NCI-H524 treated with DMSO at 0.1 percent for 48 hours (cell line): ENCODE results near the gene ACCSL.
A peak's percentile ranks its signal among the peaks of the same experiment; 100 is the strongest.

Experiments used
- DNase-seq: peaks from one replicate; lab custom pipeline; 2025; lab: John Stamatoyannopoulos, UW

ACCSL gene

DNA sequence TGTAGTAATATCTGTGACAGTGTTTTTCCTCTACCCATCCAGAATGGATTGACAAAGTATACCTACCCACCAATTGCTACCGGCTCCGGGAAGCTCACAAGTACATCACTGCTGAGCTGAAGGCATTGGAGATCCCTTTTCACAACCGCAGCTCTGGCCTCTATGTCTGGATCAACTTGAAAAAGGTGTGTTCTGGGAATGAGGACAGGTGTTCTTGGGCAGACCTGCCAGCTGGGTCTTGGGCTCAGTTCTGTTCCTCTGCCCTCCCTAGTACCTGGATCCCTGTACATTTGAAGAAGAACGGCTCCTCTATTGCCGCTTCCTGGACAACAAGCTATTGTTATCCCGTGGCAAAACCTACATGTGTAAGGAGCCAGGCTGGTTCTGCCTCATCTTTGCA, 10.5 kb downstream of the ACCSL start:
- no peak for DNase-seq

DNA sequence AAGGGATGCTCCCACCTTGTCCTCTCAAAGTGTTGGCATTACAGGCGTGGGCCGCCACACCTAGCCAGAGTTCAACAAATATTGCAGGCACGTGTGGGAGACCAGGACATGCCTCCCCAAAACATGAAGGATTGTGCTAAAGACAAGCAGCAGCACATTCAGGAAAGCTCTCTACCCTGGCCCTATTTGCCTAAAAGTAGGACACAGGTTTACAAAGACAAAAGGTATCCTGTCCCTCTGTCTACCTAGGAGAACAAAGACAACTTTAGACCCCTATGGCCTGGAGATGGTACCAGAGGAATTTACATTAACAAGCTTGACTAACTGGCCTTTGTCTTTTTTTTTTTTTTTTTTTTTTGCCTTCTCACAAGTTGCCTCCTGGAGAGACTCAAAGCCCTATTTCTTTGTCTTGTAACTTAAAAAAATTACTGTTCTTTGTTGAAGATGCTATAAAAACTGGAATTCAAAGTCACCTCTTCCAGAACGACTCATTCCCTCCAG, 17.4 kb downstream of the ACCSL start:
- DNase-seq: no peak

DNA sequence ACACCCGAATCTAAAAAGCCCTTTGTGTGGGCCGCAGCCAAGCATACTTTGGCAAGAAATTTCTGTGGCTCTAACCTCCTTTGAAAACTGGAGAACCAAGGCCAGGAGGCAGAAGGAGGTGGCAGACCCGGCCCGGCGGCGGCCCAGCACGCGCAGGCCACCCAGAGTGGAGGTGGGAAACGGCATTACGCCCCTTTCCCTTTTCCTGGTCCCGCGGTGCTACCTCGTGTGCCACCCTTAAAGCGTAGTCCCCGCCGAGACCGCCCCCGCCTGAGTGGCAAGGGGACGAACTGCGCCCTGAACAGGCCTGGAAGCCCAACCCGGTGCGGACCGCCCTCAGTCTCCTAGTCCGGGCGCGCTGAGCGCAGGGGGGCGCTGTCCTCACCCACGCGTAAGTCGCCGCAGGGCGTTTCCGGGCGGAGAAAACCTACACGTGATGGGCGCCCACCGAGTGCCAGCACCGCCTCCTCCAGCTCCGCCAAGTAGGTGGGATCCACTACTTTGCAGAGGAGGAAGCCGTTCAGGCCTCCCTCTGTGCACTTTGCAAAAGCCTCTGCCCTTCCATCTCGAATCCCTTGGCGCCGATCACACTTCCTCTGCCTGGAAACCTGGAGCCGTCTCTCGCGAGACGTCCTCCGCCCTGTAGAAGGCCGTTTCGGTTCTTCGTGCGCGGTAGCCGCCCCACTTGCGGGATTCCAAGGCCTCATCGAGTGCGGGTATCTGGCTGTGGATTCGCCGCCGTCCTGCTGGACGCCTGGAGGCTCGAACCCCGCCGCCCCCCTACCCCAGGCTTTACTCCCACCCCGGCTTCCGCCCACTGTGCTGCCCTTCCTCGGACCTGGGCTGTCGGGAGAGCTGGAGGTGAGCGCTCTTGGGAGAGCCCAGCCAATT, 18.3 kb downstream of the ACCSL start, which contains the start of gene ACCS:
ACCS (plus strand) TSS at position 430 of the 891 bp plus-strand sequence. CDS start 1,358 bp downstream, outside the sequence.
- DNase-seq: no peak

DNA sequence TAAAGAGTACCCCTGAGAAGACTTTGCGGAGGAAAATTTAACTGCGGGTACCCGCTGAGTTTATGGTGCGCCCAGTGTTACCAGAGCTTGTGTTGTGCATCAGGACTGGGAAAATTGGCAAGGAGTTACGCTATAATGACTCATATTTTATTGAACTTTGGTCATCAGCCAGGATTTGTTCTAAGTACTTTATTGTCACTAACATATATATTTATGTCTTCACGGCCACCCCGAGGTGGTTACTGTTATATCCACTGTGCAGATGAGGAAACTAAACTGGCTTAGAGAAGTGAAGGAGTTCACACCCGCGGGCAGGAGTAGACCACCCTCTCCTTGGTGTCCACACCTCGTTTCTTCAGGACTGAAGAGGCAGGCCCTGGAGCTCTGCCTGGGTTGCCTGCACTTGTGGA, 19.0 kb downstream of the ACCSL start:
- no peak for DNase-seq

DNA sequence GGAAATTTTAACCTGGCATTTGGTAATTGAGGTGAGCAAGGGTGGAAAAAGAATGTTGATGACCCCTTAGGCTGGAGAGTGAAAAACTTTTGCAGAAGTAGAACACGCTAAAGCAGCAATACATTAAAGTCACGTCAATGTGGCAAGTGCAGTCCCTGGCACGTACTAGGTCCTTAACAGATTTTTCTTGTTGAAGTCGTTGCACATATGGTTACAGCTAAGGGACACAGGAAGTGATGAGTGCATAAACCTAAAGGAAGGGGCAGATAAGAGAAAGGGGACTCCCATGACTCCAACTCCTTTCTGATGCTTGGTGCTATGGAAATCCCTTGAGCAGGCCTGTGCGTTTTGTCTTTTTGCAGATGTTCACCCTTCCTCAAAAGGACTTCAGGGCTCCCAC, 19.5 kb downstream of the ACCSL start:
- no peak for DNase-seq

DNA sequence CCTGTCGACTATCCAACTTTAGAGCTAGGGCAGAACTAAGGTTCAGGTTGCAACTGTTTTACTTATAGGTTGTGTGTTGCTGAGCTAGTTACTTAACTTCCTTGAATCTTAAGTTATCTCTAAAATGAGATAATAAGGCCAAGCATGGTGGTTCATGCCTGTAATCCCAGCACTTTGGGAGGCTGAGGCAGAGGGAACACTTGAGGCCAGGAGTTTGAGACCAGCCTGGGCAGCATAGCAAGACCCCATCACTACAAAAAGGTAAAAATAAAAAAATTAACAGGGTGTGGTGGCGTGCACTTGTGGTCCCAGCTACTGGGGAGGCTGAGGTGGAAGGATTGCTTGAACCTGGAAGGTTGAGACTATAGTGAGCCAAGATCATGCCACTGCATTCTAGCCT, 20.4 kb downstream of the ACCSL start:
- no peak for DNase-seq

DNA sequence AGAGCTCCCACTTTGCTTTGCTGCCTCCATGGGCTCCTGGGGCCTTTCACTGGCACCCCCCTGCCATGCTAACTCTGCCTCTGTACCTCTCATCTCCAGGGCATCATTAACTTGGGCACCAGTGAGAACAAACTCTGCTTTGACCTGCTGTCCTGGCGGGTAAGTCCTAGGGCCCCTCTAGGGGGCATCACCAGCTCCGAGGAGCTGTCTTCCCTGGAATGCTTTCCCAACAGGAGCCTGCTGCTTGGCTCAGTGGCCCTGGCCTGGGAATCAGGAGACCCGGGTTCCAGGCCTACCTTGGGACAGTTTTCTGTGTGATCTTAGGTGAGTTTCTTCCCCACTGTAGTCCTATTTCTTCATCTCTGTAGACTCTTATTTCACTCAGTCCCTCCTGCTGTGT, 23.4 kb downstream of the ACCSL start:
- no peak for DNase-seq

DNA sequence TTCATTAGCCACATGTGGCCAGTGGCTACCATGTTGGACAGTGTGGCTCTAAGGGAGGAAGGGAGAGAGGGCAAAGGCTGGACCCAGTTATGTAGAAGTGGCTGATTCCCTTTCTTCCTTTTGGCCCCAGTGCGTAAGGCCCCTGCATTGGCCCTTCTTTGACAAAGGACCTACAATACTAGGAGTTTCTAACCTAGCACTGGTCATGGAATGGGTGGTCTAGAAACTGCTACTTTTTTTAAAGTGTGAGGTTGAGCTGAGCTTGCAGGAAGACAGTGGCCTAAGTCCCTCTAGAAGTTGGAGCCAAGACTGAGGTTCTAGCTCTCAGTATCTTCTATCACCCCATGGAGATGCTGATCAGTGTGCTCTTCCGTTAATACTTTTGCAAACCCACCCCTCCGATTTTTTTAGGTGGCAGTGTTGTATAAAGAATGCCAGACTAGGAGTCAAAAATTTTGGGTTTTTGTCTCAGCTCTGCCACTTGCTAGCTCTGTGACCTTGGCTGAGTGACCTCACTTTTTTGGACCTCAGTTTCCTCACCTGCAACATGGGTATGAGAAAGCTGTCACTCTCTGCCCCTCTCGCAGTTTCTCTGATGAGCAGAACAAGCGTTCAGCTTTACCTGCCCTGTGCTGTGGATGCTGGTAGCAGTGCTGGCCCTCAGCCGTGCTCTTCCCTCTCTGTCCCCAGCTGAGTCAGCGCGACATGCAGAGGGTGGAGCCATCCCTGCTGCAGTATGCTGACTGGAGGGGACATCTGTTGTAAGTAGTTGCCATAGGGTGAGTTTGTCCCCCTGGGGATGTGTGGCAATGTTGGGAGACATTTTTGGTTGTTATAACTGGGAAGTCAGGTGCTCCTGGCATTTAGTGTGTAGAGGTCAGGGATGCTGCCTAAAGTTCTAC, 25.2 kb downstream of the ACCSL start:
- DNase-seq: no peak

DNA sequence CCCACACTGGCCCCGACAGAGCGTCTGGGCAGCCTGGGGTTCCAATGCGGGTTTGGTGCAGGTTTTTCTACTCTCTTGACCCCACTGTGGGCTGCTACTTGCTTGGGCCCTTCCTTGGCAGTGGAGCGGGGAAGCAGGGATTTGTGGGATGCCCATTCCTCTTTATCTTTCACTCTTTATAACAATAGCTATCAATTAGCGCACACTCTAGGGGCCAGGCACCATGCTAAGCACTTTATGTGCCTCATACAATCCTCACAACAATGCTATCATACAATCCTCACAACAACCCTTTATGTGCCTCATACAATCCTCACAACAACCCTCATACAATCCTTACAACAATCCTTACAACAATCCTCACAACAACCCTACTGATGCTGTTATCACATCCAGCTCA, 31.0 kb downstream of the ACCSL start:
- DNase-seq: no peak

DNA sequence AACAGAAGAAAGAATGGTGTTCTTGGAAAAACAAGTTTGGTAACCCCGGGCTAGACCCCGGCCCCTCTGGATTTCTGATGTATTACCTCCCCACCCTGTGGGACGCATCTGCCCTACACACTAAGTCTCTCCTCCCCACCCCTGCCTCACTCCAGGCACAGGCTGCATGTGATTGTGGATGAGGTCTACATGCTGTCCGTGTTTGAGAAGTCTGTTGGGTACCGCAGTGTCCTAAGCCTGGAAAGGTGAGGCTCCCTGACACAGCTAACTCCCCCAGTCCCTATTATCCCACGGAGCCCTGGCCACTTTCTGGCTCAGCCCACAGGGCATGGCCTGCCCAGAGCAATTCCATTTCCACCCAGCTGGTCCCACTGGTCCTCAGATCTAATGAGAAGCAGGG, 31.6 kb downstream of the ACCSL start:
- DNase-seq: no peak

DNA sequence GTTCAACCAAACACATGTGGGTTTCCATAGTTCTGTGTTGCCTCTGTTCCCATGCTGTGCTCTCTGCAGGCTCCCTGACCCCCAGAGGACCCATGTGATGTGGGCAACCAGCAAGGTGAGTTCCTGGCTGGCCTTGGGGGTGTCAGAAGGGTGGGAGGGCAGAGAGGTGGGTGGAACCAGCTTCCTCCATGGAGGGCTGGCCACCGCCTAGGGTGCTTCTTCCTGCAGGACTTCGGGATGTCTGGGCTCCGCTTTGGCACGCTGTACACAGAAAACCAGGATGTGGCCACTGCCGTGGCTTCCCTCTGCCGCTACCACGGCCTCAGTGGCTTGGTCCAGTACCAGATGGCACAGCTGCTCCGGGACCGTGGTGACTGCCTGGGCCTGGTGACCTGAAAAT, 33.2 kb downstream of the ACCSL start:
- DNase-seq: no peak

DNA sequence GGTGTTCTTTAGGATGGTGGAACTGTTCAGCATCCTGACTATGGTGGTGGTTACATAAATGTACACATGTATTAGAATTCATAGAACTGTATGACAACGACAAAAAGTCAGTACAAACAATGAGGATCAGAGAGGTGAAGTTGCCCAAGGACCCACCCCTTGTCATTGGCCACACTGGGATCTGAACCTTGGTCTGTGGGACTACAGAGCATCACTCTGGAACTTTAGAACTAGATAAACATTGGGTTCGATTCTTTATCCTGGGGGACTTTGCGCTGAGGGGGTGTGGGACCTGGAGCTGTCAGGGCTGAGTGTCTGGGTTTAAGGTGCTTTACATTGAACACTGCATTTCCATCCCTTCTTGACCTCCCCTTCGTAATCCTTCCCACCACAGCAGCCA, 34.9 kb downstream of the ACCSL start:
- no peak for DNase-seq

DNA sequence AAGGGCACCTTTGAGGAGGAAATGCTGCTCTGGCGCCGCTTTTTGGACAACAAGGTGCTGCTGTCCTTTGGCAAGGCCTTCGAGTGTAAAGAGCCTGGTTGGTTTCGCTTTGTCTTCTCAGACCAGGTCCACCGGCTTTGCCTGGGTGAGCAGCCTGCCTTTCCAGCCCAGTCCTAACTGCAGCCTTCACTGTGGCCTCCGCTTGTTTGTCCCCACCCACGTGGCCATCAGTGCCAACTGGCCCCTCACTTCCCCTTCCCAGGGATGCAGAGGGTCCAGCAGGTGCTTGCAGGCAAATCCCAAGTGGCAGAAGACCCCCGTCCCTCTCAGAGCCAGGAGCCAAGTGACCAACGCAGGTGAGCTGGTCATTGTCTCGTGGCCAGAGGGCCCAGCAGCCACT, 35.7 kb downstream of the ACCSL start:
- DNase-seq: no peak

DNA sequence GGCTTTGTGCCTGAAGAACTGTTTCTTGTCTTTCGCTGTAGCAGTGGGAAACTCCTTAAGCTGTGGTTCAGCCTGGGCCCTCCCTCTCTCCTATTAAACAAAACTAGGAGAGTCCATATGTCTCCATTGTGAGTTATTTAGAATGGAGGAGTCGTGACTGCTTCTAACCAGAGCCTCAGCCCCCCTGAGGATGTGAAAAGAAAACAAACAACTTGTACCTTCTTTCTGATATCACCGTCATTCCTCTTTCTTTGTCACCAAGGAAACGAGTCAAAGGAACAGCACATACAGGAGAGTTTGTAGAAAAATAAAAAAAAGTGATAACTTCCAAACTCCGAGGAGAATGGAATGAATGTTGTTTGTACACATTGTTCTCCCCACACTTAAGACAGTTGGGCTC, 36.1 kb downstream of the ACCSL start:
- DNase-seq: no peak

DNA sequence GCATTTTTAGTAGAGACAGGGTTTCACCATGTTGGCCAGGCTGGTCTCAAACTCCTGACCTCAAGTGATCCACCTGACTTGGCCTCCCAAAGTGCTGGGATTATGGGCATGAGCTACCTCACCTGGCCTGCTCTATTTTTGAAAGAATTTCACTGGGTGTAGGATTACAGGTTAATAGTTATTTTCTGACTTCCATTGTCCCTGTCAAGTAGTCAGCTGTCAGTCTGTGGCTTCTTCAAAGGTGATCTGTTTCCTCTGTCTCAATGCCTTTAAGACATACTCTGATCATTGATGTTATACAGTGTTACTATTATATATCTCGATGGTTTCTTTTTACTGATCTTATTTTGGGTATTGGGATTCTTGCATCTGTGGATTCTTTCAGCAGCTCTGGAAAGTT, 37.5 kb downstream of the ACCSL start:
- DNase-seq: no peak

DNA sequence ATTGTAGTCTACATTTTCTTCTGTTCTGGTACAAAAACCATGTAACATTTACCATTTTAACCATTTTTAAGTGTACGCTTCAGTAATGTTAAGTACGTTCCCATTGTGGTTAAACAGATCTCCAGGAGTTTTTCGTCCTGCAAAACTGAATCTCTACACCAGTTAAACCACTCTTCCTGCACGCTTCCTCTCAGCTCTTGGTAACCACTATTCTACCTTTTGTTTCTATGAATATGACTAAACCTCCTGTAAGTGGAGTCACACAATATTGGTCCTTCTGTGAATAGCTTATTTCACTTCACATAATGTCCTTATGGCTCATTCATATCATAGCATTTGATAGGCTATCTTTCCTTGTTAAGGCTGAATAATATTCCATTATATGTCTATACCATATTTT, 40.6 kb downstream of the ACCSL start:
- no peak for DNase-seq

DNA sequence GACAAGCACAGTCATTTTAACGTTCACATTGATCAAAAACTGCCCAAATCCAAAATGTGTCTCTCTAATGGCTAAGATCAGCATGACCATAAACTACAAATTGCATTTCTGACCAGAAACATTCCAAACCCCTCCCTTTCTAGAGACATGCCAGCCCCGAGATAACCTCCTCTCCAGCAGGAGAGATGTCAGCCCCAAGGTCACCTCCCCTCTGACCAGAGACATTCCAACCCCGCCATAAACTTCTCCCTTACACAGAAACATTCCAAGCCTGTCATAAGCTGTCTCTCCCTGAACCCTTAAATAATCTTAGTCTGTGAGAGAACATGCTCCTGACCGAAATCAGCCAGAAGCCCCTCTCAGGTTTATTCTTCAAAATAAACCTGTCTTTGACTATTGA, 41.1 kb downstream of the ACCSL start:
- no peak for DNase-seq

DNA sequence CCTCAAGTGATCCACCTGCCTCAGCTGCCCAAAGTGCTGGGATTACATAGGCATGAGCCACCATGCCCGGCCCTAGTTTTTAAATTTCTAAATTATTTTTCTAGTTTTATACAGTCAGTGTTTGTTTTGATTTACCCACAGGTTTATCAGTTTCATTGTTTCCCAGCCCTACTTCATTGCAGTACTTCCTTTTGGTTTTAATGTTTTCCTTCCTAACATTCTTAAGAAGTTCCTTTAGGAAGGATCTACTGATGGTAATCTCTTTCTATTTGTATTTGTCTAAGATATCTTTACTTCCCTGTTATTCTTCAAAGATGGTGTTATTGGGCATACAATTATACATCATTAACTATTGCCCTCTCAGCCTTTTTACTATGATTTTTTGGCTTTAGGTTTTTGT, 42.8 kb downstream of the ACCSL start:
- DNase-seq: no peak

DNA sequence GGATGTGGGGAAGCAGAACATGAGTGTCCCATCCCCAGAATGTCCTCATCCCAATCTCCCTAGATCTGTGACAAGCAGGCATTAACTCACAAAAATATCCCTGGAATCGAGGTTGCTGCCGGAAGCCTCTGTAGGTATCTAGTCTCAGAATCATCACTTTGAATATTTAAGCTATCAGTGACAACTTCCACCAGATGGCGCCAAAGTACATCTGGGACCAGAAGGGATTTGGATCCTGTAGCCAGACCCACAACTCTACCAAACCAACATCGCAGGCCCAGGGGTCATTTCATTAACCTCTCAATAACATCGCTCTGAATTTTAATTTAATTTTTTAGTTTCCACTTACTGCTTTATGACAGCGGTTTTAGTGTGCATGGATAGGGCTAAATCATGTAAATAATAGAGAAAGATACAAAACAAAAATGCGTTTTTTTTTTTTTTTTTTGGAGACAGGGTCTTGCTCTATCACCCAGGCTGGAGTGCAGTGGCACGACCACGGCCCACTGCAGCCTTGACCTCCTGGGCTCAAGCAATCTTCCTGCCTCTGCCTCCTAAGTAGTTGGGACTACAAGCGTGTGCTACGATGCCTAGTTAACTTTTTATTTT, 46.6 kb downstream of the ACCSL start:
- peak; percentile 43 for DNase-seq

DNA sequence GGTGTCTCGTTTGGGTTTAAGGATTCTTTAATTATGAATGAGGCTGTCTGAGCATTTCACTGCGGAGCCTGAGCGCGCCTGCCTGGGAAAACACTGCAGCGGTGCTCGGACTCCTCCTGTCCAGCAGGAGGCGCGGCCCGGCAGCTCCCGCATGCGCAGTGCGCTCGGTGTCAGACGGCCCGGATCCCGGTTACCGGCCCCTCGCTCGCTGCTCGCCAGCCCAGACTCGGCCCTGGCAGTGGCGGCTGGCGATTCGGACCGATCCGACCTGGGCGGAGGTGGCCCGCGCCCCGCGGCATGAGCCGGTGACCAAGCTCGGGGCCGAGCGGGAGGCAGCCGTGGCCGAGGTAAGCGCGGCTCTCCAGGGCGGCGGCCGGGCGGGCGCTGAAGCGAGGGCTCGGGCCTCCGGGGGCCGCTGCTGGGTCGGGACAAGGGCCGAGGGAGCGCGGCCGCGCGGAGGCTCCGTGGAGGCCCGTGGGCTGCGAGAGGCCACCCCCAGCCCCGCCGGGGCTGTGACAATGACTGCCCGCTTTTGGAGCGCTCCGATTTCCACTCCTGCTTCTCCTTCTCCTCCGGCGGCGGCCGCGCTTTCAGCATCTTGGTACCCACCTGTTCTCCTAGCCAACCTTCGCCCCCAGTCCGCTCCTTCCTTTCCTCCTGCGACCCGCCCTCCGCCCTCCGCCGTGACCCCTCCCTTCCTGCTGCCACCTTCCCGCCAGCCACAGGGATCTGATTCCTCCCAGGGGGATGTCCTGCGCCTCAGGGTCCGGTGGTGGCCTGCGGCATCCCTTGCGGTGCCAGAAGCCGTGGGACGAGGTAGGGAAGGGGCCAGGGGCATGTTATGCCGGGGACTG, 48.0 kb downstream of the ACCSL start, which contains the start of gene EXT2:
EXT2 (plus strand) TSS at position 173 of the 854 bp plus-strand sequence. CDS start 12,035 bp downstream, outside the sequence.
- peak; percentile 14 for DNase-seq
